OCI-LY3 (cell line): ENCODE results near the gene CDH8.

Source experiments
- EZH2phosphoT487 ChIP-seq: fragments of 200-600 bp; shearing (Covaris generic); IDR thresholded peaks from 2 replicates; pipeline ENCODE4 v1.6.1; 2018; ENCODE audit warnings: antibody characterized with exemption, mixed run types, low read depth
- TF ChIP-seq, protein P1 (sequence below): fragments of 200-600, 300-600 bp; sonication (generic); IDR thresholded peaks from 2 replicates; pipeline ENCODE4 v1.5.1; 2014; ENCODE audit warnings: antibody characterized with exemption, low read length, low read depth

DNA sequence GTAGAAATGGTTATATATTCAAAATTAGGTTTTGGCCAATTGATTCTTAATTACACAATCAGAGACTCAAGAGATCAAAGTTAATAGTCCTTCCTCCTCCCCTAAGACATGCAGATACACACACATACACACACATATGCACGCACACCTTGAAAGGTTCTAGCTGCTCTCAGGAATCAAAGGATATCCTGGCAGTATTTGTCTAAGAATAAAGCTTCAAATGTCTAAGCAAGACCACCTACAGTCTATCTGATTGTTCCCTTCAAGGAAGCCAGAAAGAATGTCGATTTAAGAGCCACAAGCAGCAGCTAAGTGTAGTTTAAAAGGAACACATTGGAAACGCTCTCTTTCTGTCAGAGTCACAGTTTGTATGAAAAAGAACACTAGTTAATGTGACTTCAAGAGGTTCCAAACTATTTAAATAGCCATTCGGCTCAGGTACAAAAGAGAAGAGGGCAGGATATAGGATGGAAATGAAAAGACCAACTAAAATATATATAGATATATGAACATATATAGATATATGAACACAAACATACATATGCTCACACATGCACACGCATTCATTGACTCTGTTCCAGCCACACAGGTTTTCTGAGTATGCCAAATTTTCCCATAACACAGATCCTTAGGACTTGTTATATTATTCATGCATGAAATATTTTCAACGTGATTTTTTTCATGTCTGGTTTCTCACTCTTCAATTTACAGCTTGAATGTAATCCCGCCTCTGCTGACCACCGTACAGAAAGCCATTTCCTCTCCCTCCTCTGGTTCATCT lies 79.0 kb downstream of the CDH8 start:
- TF ChIP-seq, protein P1, sequence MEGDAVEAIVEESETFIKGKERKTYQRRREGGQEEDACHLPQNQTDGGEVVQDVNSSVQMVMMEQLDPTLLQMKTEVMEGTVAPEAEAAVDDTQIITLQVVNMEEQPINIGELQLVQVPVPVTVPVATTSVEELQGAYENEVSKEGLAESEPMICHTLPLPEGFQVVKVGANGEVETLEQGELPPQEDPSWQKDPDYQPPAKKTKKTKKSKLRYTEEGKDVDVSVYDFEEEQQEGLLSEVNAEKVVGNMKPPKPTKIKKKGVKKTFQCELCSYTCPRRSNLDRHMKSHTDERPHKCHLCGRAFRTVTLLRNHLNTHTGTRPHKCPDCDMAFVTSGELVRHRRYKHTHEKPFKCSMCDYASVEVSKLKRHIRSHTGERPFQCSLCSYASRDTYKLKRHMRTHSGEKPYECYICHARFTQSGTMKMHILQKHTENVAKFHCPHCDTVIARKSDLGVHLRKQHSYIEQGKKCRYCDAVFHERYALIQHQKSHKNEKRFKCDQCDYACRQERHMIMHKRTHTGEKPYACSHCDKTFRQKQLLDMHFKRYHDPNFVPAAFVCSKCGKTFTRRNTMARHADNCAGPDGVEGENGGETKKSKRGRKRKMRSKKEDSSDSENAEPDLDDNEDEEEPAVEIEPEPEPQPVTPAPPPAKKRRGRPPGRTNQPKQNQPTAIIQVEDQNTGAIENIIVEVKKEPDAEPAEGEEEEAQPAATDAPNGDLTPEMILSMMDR = no peak
- TF ChIP-seq EZH2phosphoT487 = no peak
